Activated T-helper 1 cell treated with anti-CD3 and anti-CD28 coated beads, Interleukin-12 subunit alpha, Interleukin-12 subunit beta, Interleukin-2, Interleukin-4 antibody, amounts not matched to agents 30 ng/mL and 10 ng/mL and 1 ng/mL, durations not matched to agents 14 hours and 24 hours and 36 hours (primary cell): ENCODE data around the gene LRP5. TPM values are rescaled to one million over a fixed set of nuclear protein-coding genes. Genes with fewer than 3 reads are reported as not detected.

Experiments used
- DNase-seq: peaks from one replicate; pipeline ENCODE4 v3.0.0; 2021; ENCODE audit warnings: low spot score
- H3K27ac Mint-ChIP-seq: one replicate; pipeline ENCODE4 v1.8.0; 2021; ENCODE audit warnings: mild to moderate bottlenecking, mixed read lengths
- H3K27me3 Mint-ChIP-seq: one replicate; pipeline ENCODE4 v1.8.0; 2022; ENCODE audit warnings: mild to moderate bottlenecking, moderate library complexity, mixed read lengths; ENCODE audit not compliant: insufficient read depth
- H3K36me3 Mint-ChIP-seq: one replicate; pipeline ENCODE4 v1.8.0; 2021; ENCODE audit warnings: low read depth, mixed read lengths
- H3K4me1 Mint-ChIP-seq: one replicate; pipeline ENCODE4 v1.8.0; 2021; ENCODE audit warnings: low read depth, mixed read lengths
- H3K4me3 Mint-ChIP-seq: one replicate; pipeline ENCODE4 v1.8.0; 2021; ENCODE audit warnings: mild to moderate bottlenecking, moderate library complexity, mixed read lengths
- H3K9me3 Mint-ChIP-seq: one replicate; pipeline ENCODE4 v1.8.0; 2021; ENCODE audit warnings: mixed read lengths
- intact Hi-C: fragments of 100-400 bp; cut with micrococcal nuclease; formaldehyde crosslinking; loops from one replicate; pipeline ENCODE4 v1.15.1; 2024
- total RNA-seq: library from RNA; stranded (reverse); gene quantifications from 2 replicates; pipeline ENCODE4 v1.2.3, GENCODE V29; 2022

LRP5 gene
- total RNA-seq, 1 donor from 2014 or later = 23.9 TPM

DNA sequence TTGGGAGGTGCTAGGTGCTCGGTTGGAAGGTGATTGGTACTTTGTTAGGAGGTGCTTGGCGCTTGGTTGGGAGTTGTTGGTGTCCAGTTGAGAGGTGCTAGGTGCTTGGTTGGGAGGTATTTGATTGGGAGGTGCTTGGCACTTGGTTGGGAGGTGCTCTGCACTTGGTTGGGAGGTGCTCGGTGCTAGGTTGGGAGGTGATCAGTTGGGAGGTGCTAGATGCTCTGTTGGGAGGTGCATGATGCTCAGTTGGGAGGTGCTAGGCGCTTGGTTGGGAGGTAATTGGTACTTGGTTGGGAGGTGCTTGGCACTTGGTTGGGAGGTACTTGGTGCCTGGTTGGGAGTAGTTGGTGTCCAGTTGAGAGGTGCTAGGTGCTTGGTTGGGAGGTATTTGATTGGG lies 40.2 kb downstream of the LRP5 start:
- Mint-ChIP-seq H3K36me3 (peaks cover 2% of the 10 kb centered on the region), H3K4me1 (peaks cover 6% of the 10 kb centered on the region), H3K4me3 (no peak overlapping the region), H3K9me3 (no peaks in the 10 kb centered on the region), H3K27ac (no peak overlapping the region), H3K27me3 (no peaks in the 10 kb centered on the region)
- no peak for DNase-seq
- intact Hi-C loops = no loop called here

DNA sequence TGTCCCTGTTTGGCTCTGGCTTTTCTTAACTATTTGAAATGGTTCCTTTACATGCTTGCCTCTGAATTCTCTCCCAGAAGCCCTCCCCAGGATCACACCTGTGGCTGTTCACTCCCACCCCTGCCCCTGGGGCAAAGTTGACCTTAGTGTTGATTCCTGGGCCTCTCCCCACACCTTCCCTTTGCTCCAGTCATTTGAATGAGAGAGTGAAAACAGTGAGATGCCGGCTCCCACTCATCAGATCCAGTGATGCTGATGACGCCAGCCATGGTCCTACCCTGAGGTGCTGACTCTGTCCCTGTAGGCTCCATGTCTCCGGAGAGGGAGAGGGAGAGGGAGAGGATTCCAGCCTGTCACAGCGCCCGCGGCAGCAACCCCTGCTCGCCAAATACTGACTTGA lies 40.7 kb downstream of the LRP5 start:
- Mint-ChIP-seq H3K4me1 (peaks cover 6% of the 10 kb centered on the region), H3K27ac (no peak overlapping the region), H3K27me3 (no peaks in the 10 kb centered on the region), H3K9me3 (no peaks in the 10 kb centered on the region), H3K4me3 (no peak overlapping the region), H3K36me3 (peaks cover 2% of the 10 kb centered on the region)
- intact Hi-C loops = no loop called here
- no peak for DNase-seq

DNA sequence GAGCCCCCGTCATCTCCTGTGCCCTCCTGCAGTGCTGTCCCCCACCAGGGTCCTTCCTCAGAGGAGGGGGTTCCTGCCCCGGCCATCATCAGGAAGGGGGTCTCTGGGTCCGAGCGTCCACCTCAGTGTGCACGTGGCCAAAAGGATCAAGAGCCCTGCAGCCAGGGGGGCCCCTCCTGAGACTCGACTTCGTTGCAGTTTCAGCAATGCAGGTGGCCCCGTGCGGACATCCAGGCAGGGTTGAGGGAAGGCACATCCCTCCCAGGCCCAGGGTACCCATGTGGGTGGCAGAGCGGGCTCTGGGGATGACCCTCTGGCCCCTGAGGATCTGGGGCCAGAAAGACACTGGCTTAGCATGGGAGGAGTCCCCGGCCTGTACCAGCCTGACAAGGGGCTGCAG lies 41.3 kb downstream of the LRP5 start:
- no peak overlapping the region for H3K4me3 Mint-ChIP-seq
- H3K4me1 Mint-ChIP-seq = peaks cover 6% of the 10 kb centered on the region
- H3K9me3 Mint-ChIP-seq = no peaks in the 10 kb centered on the region
- DNase-seq = no peak
- peaks cover 5% of the 10 kb centered on the region for H3K36me3 Mint-ChIP-seq
- no peaks in the 10 kb centered on the region for H3K27me3 Mint-ChIP-seq
- no peak overlapping the region for H3K27ac Mint-ChIP-seq
- intact Hi-C loops = no loop called here

DNA sequence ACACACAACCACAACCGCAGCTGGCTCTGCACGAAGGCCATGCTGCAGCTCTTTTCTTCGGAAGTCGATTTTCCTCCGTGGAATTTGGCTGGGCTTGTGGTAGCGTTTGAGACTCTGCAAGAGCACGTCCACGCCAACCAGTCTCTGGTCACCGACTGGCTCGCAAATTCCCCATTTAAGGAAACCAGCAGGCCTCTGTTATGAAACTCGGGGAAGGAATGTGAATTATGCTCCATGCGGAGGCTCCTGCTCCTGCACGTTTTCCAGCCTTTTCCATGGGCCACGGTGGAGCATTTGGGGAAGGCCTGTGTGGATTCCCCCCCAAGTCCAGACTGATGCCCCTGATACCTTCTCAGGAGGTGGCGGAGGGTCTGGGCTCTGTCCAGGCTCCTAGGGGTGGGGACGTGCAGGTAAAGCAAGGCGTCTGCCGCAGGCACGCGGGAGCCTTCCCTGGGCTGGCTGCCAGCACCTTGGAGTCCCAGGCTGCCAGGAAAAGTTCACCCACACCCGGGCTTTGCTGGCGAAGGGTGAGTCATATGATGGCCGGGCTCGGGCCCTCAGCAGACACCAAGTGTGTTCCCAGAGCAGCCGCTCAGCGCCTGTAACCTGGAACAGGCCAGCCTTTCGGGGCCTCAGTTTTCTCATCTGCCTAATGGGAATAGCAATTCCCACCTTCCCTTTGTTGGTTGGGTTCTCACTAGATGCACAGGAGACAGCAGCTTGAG lies 41.9 kb downstream of the LRP5 start:
- no peak overlapping the region for H3K27ac Mint-ChIP-seq
- peaks cover 6% of the 10 kb centered on the region for H3K4me1 Mint-ChIP-seq
- no peaks in the 10 kb centered on the region for H3K9me3 Mint-ChIP-seq
- intact Hi-C loops = no loop called here
- H3K36me3 Mint-ChIP-seq = peaks cover 8% of the 10 kb centered on the region
- no peaks in the 10 kb centered on the region for H3K27me3 Mint-ChIP-seq
- H3K4me3 Mint-ChIP-seq = no peak overlapping the region
- no peak for DNase-seq

DNA sequence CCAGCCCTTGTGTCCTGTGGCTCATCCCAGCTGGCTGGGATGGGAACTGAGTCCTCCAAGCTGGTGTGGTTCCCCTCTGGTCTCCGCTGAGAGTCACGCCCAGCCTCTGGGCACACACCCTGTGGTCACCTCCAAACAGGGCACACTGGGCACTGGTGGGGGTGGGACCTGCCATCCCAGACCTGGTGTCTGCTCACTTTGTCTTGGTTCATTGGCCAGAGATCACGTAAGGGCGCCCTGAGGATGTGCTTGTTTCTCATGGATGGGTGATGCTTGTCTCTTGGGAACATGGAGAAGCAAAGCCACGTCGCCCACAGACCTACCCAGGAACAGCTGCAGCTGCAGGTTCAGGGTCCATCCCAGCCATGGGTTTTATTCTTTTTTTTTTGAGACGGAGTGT lies 43.1 kb downstream of the LRP5 start:
- Mint-ChIP-seq H3K4me3 (no peak overlapping the region), H3K36me3 (peaks cover 8% of the 10 kb centered on the region), H3K27me3 (no peaks in the 10 kb centered on the region), H3K27ac (no peak overlapping the region), H3K4me1 (peaks cover 6% of the 10 kb centered on the region), H3K9me3 (no peaks in the 10 kb centered on the region)
- DNase-seq = no peak
- intact Hi-C loops = no loop called here

DNA sequence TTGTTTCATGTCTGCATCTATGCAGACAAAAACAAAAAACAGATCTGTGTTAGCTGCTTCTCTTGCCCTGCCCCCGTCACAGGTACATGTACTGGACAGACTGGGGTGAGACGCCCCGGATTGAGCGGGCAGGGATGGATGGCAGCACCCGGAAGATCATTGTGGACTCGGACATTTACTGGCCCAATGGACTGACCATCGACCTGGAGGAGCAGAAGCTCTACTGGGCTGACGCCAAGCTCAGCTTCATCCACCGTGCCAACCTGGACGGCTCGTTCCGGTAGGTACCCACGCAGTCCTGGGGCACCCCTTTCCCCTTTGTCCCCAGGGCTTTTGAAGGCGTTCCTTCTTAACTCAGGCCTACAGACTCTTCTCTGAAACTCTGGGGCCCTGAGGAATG lies 45.2 kb downstream of the LRP5 start:
- no peaks in the 10 kb centered on the region for H3K4me1 Mint-ChIP-seq
- H3K36me3 Mint-ChIP-seq = peaks cover 8% of the 10 kb centered on the region
- intact Hi-C loops = no loop called here
- H3K27ac Mint-ChIP-seq = no peak overlapping the region
- no peaks in the 10 kb centered on the region for H3K9me3 Mint-ChIP-seq
- DNase-seq = no peak
- H3K27me3 Mint-ChIP-seq = no peaks in the 10 kb centered on the region
- no peak overlapping the region for H3K4me3 Mint-ChIP-seq

DNA sequence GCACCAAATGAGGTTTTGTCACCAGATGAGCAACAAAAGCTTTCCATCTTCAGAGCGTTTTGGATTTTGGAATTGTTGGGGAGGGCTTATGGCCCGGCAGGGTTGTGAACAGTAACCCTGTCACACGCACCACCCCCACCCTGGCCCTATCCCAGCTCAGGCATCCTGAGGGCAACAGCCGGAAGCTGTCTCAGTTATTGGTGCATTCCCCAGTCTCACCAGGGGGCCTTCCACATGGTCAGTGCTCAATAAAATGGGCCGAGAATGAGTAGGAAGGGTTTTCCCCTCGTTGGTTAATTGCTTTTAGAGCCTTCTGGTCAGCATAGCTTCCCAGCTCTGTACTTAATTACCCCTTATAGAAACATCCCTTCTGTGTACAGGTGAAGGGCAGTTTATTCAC lies 46.0 kb downstream of the LRP5 start:
- Mint-ChIP-seq H3K9me3 (no peaks in the 10 kb centered on the region), H3K36me3 (peaks cover 8% of the 10 kb centered on the region), H3K27ac (no peak overlapping the region), H3K4me3 (no peak overlapping the region), H3K27me3 (no peaks in the 10 kb centered on the region), H3K4me1 (no peaks in the 10 kb centered on the region)
- no peak for DNase-seq
- intact Hi-C loops = no loop called here

DNA sequence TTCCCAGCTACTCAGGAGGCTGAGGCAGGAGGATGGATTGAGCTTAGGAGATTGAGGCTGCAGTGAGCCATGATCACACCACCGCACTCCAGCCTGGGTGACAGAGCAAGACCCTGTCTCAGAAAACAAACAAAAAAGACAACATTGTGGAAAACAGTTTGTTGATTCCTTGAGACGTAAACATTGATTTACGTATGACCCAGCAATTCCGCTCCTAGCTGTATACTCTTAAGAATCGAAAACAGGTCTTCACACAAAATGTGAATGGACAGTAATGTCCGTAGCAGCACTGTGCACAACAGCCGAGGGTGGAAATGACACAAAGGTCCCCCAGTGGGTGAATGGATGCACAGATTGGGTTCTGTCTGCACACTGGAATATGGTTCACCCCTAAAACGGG lies 49.3 kb downstream of the LRP5 start:
- H3K4me3 Mint-ChIP-seq = no peak overlapping the region
- H3K27ac Mint-ChIP-seq = no peak overlapping the region
- H3K36me3 Mint-ChIP-seq = peaks cover 6% of the 10 kb centered on the region
- no peak for DNase-seq
- intact Hi-C loops = no loop called here
- no peaks in the 10 kb centered on the region for H3K27me3 Mint-ChIP-seq
- no peaks in the 10 kb centered on the region for H3K9me3 Mint-ChIP-seq
- peaks cover 13% of the 10 kb centered on the region for H3K4me1 Mint-ChIP-seq

DNA sequence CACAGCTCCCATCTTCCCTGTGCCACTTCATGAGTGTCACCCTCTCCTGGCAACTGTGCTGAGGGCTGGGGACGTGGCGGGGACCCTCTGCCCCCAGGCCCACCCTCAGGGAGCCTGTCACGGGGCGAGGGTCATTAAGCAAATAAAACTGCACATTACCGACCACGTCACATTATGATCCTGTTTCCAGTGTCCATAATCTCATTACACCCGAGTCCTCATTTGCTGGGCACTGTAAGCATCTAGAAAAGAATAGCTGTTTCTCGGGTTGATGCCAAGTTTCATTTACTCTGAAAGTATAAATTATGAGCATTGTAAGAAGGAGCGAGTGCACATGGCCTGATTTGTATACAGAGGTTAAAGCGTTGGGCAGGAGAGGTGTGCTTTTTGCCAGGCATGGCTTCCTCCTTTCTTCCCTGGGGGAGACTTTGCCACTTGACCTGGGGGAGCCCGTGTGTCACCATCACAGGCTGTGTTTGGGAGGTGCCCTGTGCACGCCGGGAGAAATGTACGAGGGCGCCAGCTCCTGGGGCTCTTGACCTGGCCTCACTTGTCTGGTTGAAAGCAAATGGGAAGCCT lies 50.5 kb downstream of the LRP5 start:
- no peak for DNase-seq
- peaks cover 8% of the 10 kb centered on the region for H3K36me3 Mint-ChIP-seq
- H3K27ac Mint-ChIP-seq = no peak overlapping the region
- H3K27me3 Mint-ChIP-seq = no peaks in the 10 kb centered on the region
- peaks cover 13% of the 10 kb centered on the region for H3K4me1 Mint-ChIP-seq
- intact Hi-C loops = no loop called here
- H3K9me3 Mint-ChIP-seq = no peaks in the 10 kb centered on the region
- H3K4me3 Mint-ChIP-seq = no peak overlapping the region

DNA sequence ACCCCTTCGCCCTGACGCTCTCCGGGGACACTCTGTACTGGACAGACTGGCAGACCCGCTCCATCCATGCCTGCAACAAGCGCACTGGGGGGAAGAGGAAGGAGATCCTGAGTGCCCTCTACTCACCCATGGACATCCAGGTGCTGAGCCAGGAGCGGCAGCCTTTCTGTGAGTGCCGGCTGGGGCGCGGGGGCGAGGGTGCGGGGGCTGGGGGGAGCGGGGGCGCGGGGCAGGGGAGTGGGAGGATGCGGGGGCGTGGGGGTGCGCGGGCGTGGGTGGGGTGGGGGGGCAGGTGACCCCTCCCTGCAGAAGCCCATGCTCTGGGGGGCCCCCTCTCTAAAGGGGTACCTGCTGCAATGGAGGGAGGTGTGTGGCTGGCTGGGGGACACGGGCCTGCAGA lies 51.4 kb downstream of the LRP5 start:
- no peaks in the 10 kb centered on the region for H3K27me3 Mint-ChIP-seq
- no peak overlapping the region for H3K27ac Mint-ChIP-seq
- no peak overlapping the region for H3K4me3 Mint-ChIP-seq
- peaks cover 13% of the 10 kb centered on the region for H3K4me1 Mint-ChIP-seq
- peaks cover 7% of the 10 kb centered on the region for H3K36me3 Mint-ChIP-seq
- no peaks in the 10 kb centered on the region for H3K9me3 Mint-ChIP-seq
- intact Hi-C loops = no loop called here
- DNase-seq = no peak

DNA sequence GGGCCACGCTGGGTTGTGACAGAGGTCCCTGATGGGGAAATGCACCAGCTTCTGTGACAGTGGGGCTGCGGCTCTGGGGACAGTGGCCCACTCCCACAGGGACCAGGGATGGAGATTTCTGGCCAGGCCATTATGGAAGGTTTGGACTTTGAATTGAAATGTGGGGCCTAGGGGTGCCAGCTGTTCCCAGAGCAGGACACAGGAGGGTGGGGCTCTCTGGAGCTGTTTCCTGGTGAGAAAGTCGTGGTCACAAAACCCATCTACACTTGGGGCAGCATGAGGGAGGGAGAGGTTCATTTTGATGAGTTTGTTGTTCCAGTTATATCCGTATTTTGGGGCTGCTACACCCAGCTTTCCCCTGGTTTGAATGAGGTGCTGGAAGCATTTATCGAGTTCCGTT lies 52.2 kb downstream of the LRP5 start:
- H3K27me3 Mint-ChIP-seq = no peaks in the 10 kb centered on the region
- DNase-seq = no peak
- H3K9me3 Mint-ChIP-seq = no peaks in the 10 kb centered on the region
- intact Hi-C loops = no loop called here
- H3K4me1 Mint-ChIP-seq = peaks cover 13% of the 10 kb centered on the region
- H3K27ac Mint-ChIP-seq = peak overlapping the region; percentile 21
- H3K4me3 Mint-ChIP-seq = no peak overlapping the region
- H3K36me3 Mint-ChIP-seq = peaks cover 8% of the 10 kb centered on the region

DNA sequence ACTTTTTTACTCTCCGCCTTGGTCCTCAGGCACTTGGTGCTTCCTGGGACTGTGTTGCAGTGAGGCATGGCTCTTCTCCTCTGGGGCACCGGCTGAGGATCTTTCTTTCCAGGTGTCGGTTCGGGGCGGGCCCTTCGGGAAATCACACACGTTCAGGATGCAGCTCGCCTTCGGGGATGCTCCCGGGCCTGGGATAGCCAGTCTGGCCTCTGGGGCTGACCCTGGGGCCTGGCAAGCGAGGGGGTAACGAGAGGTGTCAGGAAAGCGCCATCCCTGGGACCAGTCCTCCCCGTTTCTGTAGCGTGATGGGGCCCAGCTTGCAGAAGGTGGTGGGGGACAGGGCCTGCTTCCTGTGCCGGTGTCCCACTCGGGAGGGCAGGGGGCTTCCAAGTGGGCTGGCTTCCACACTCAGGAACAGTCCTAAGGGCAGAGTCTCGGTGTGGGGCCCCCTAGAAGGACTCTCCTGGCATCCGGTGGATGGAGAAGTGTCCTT lies 53.6 kb downstream of the LRP5 start:
- Mint-ChIP-seq H3K9me3 (no peaks in the 10 kb centered on the region), H3K27ac (no peak overlapping the region), H3K36me3 (peaks cover 8% of the 10 kb centered on the region)

DNA sequence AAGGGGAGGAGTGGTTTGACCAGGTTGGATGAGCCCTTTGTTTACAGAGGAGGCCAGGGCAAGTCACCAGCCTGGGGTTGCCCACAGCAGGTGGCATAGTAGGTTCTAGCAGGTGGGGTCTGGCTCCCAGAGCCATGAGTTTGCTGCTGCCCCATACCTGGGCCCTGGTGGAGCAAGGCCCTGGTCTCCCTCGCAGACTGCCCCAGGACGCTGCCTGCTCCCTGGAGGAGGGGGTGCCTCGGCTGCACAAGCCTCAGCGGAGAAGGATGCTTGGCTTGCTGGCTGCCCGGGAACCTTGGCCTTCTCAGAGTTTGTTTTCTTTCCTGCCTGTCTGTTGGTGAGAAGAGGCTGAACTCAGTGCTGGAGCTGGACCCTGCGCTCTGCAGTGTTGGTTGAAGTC lies 54.9 kb downstream of the LRP5 start:
- intact Hi-C loops = no loop called here
- H3K9me3 Mint-ChIP-seq = no peaks in the 10 kb centered on the region
- no peak overlapping the region for H3K27ac Mint-ChIP-seq
- no peak overlapping the region for H3K4me3 Mint-ChIP-seq
- H3K27me3 Mint-ChIP-seq = no peaks in the 10 kb centered on the region
- no peak for DNase-seq
- H3K4me1 Mint-ChIP-seq = peaks cover 13% of the 10 kb centered on the region
- peaks cover 8% of the 10 kb centered on the region for H3K36me3 Mint-ChIP-seq

More for the DNA sequence above, 53.6 kb downstream of the LRP5 start:
- no peaks in the 10 kb centered on the region for H3K27me3 Mint-ChIP-seq
- DNase-seq = no peak
- H3K4me3 Mint-ChIP-seq = no peak overlapping the region
- intact Hi-C loops = no loop called here
- H3K4me1 Mint-ChIP-seq = peaks cover 13% of the 10 kb centered on the region
